ENCODE measurements around the gene RNU6-1. TPM values are rescaled to one million over a fixed set of nuclear protein-coding genes. Genes with fewer than 3 reads are reported as not detected.

The RNU6-1 gene
- total and polyA plus RNA-seq, 9 donors = not detected

DNA sequence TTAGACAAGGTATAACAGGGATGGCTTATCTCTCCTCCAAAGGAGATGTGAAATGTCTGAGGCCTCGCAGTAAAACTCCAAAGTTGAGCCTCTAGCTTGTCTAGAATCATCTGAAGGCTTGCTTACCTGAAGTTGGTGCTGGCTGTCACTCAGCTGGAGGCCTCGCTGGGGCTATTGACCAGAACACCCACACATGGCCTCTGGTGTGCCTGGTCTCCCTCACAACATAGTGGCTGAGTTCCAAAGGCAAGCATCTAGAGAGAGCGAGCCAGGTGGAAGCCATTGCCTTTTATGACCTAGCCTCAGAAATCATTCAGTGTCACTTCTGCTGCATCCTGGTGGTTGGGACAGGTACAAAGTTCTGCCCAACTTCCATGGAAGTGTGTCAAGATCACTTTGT is 17.4 kb upstream of the RNU6-1 start:
- Histone ChIP-seq H3K27ac (no peak overlapping the region), H3K9me3 (no peaks in the 10 kb centered on the region), H3K4me3 (no peak overlapping the region), H3K36me3 (no peaks in the 10 kb centered on the region), H3K4me1 (ENCODE audit: insufficient read depth) (no peaks in the 10 kb centered on the region), H3K27me3 (no peaks in the 10 kb centered on the region)
- WGBS, 3 donors = 80 to 92% (median 90%) methylated on average over 3 of the region's 3 CpGs
- intact Hi-C loops (cut with DNase I) = no loop called here
- no peak for TF ChIP-seq EP300 (IDR thresholded peaks at IDR 0.05)
- TF ChIP-seq, protein P1, sequence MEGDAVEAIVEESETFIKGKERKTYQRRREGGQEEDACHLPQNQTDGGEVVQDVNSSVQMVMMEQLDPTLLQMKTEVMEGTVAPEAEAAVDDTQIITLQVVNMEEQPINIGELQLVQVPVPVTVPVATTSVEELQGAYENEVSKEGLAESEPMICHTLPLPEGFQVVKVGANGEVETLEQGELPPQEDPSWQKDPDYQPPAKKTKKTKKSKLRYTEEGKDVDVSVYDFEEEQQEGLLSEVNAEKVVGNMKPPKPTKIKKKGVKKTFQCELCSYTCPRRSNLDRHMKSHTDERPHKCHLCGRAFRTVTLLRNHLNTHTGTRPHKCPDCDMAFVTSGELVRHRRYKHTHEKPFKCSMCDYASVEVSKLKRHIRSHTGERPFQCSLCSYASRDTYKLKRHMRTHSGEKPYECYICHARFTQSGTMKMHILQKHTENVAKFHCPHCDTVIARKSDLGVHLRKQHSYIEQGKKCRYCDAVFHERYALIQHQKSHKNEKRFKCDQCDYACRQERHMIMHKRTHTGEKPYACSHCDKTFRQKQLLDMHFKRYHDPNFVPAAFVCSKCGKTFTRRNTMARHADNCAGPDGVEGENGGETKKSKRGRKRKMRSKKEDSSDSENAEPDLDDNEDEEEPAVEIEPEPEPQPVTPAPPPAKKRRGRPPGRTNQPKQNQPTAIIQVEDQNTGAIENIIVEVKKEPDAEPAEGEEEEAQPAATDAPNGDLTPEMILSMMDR (IDR thresholded peaks at IDR 0.05) = no peak
- no peak for TF ChIP-seq POLR2A (IDR thresholded peaks at IDR 0.05)
- no peak for DNase-seq

DNA sequence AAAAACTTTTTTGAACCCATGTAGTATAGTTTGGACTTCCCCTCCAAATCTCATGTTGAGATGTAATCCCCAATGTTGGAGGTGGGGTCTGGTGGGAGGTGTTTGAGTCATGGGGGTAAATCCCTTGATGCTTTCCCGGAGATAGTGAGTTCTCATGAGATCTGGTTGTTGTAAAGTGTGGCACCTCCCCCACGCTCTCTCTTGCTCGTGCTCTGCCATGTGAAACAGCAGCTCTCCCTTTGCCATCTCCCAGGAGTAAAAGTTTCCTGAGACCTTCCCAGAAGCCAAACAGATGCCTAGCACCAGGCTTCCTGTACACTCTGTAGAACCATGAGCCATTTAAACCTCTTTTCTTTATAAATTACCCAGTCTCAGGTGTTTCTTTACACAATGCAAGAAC is 16.0 kb upstream of the RNU6-1 start:
- Histone ChIP-seq H3K36me3 (no peaks in the 10 kb centered on the region), H3K4me3 (no peak overlapping the region), H3K9me3 (no peaks in the 10 kb centered on the region), H3K27me3 (no peaks in the 10 kb centered on the region), H3K4me1 (ENCODE audit: insufficient read depth) (no peaks in the 10 kb centered on the region), H3K27ac (no peak overlapping the region)
- intact Hi-C loops (cut with DNase I) = no loop called here
- 43 to 53% (median 49%) methylated on average over 3 of the region's 3 CpGs for WGBS, 3 donors
- TF ChIP-seq POLR2A (IDR thresholded peaks at IDR 0.05) (no peak), EP300 (IDR thresholded peaks at IDR 0.05) (no peak)
- TF ChIP-seq, protein P1 (IDR thresholded peaks at IDR 0.05) = no peak
- no peak for DNase-seq

DNA sequence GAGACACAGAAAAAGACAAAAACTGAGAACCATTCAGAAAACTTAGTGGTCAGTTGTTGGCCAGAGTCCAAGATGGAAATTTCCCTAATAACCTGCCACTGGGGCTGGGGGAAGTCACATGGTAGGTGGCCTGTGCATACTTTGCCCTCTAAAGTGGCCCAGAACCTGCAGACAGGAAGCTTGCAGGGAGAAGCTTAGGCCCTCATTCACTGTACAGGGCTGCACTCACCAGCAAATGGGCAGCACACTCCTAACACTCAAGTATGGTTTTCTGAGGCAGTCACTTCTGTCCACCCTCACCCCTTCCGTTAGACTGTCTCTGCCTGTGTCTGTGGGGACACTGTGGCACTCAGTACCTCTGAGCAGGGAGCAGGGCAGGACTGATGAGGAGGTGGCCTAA is 14.5 kb upstream of the RNU6-1 start:
- no peak overlapping the region for H3K27ac ChIP-seq
- no peaks in the 10 kb centered on the region for H3K4me1 ChIP-seq (ENCODE audit: insufficient read depth)
- TF ChIP-seq EP300 (IDR thresholded peaks at IDR 0.05) (no peak), POLR2A (IDR thresholded peaks at IDR 0.05) (no peak)
- TF ChIP-seq, protein P1 (IDR thresholded peaks at IDR 0.05) = no peak
- no peak overlapping the region for H3K4me3 ChIP-seq
- no peaks in the 10 kb centered on the region for H3K9me3 ChIP-seq
- DNase-seq = no peak
- no peaks in the 10 kb centered on the region for H3K27me3 ChIP-seq
- 87 to 100% (median 95%) methylated on average over 1 of the region's 1 CpG for WGBS, 3 donors
- intact Hi-C loops (cut with DNase I) = no loop called here
- no peaks in the 10 kb centered on the region for H3K36me3 ChIP-seq

DNA sequence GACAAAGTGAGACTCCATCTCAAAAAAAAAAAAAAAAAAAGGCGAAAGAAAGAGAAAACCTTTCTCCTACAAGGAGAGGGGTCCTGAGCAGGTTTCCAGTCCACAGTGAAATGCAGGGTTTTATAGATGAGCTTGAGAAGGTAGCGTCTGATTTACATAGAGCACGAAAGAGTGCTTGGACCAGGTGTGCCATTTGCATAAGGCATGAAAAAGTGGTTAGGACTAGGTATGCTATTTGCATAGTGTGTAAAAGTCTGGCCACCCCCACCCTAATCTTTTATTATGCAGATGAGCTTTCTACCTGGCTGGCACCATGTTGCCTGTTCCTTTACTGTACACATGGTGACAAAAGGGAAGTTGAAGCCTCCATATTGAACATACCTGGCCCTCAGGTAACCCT is 13.6 kb upstream of the RNU6-1 start:
- intact Hi-C loops (cut with DNase I) = no loop called here
- no peak for DNase-seq
- Histone ChIP-seq H3K9me3 (no peaks in the 10 kb centered on the region), H3K4me1 (ENCODE audit: insufficient read depth) (no peaks in the 10 kb centered on the region), H3K36me3 (no peaks in the 10 kb centered on the region), H3K4me3 (no peak overlapping the region), H3K27me3 (no peaks in the 10 kb centered on the region), H3K27ac (no peak overlapping the region)
- WGBS, 3 donors = 90 to 97% (median 90%) methylated on average over 3 of the region's 3 CpGs
- TF ChIP-seq EP300 (IDR thresholded peaks at IDR 0.05) = no peak
- TF ChIP-seq, protein P1 (IDR thresholded peaks at IDR 0.05) = no peak
- TF ChIP-seq POLR2A (IDR thresholded peaks at IDR 0.05) = no peak

DNA sequence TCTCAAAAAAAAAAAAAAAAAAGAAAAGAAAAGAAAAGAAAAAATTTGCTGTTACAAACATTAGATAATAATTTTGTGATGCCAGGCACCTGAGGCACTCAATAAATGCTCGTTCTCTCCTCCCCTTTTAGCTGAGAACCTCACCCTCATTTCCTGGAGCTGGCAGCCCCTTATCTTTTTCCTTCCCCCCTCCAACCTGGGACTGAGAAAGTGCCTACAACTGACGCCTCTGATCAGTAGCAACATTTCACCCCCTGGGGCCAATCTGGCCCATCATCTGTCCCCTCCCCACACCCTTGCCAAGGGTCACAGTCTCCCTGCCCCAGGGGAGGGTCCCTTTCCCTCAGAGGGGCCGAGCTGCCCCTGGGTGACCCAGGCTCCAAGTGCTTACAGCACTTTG is 12.6 kb upstream of the RNU6-1 start:
- TF ChIP-seq, protein P1 (IDR thresholded peaks at IDR 0.05) = no peak
- TF ChIP-seq POLR2A (IDR thresholded peaks at IDR 0.05) (no peak), EP300 (IDR thresholded peaks at IDR 0.05) (no peak)
- H3K4me1 ChIP-seq (ENCODE audit: insufficient read depth) = no peaks in the 10 kb centered on the region
- WGBS, 3 donors = 77 to 89% (median 84%) methylated on average over 3 of the region's 3 CpGs
- intact Hi-C loops (cut with DNase I) = no loop called here
- no peak overlapping the region for H3K27ac ChIP-seq
- DNase-seq = no peak
- H3K36me3 ChIP-seq = no peaks in the 10 kb centered on the region
- H3K27me3 ChIP-seq = no peaks in the 10 kb centered on the region
- H3K4me3 ChIP-seq = no peak overlapping the region
- H3K9me3 ChIP-seq = no peaks in the 10 kb centered on the region

All from ovary (tissue), 9 donors.